Transverse colon (tissue), 4 donors: Measurements from ENCODE around the gene DUSP2.

Experiments
- CTCF ChIP-seq, 5 experiments: fragments of 200-600 bp in 3 of 5; fragments of 450-650 bp in 2 of 5; sonication (generic) in 3 of 5; IDR thresholded peaks; 1 replicate in 2 of 5; 2 replicates in 3 of 5; pipeline ENCODE4 v1.5.1; 2016 to 2017; ENCODE audit warnings: antibody characterized with exemption in 5 of 5, inconsistent platforms in 3 of 5, mild to moderate bottlenecking in 2 of 5, moderate library complexity in 1 of 5
- POLR2AphosphoS5 ChIP-seq, 3 donors: sonication (generic); formaldehyde crosslinking; IDR thresholded peaks; one replicate each; pipeline ENCODE4 v1.6.1; 2016; ENCODE audit warnings: antibody characterized with exemption in 3 of 3

DNA sequence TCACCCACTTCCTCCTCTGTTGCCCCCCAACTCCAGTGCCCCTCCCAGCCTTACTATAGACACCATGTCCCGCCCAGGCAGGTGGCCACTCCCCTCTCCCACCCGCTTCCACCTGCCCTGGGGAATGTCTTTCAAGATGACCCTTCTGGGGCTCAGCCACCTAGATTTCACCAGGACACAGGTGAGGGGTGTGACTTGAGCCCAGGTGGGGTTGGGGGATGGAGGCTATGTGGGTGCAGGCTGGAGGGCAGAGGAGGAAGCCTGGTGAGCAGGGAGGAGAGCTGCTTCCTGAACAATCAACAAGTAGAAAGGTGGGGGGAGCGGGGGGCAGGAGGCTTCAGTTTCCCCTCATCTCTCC, 37.6 kb downstream of the DUSP2 start:
- TF ChIP-seq POLR2AphosphoS5 (IDR thresholded peaks at IDR 0.05) (no peak), CTCF (IDR thresholded peaks at IDR 0.05) (no peak)
